ENCODE results near the gene CREB3L2. TPM values are rescaled to one million over a fixed set of nuclear protein-coding genes. Genes with fewer than 3 reads are reported as not detected.

The CREB3L2 gene
- total and polyA plus RNA-seq, 2 of the 4 experiments (the other 2 are of a cell fraction): 42.3 to 57.9 TPM

DNA sequence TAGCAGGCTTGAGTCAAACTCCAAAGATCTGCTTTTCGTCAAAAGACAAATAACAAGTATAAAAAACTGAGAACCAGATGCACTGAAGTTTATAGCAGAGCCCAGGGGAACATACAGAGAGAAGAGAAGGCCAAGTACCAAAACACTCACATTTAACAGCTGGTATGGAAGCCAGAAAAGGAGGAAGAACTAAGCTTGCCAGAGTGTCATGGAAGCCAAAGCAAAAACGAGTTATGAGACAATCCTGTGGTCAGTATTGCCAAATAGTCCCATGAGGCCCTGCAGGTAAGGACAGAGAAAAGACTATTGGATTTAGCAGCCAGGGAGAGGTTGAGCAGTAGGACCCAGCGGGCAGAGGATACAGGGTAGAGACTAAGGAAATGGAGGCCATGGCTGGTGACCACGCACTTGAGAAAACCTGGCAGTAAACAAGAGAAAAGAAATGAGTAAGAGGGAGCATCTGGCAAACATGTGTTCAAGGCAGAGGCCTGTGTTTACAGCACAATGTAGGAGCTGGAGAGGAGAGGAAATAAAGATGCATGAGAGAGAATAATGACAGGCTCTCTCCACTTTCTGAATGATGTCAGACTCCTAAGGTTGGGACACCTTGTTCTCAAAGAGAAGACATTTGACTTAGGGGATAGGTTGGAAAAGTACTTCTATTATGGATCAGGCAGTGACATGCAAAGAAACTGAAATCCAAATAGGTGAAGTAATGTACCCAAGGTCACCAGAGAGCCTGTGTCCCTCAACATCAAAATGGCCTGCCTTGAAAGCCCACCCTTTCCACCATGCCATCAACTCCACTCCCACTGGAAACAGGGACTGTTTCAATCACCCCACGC is 9.1 kb downstream of the CREB3L2 start:
- H3K4me2 ChIP-seq (ENCODE audit: low read depth, low read length): peak overlapping the region; percentile 44
- H2BK120ac ChIP-seq (ENCODE audit: low read depth, low read length): peak overlapping the region; percentile 80
- peak overlapping the region; percentile 67 for H3K56ac ChIP-seq (ENCODE audit: extremely low read depth, insufficient read depth, low read length)
- peak overlapping the region; percentile 83 for H4K91ac ChIP-seq (ENCODE audit: insufficient read depth, low read depth, low read length)
- H3K9ac ChIP-seq (ENCODE audit: low read depth, low read length): 0 out of 2 replicates have a peak overlapping the region, but pooled peaks have one; percentile 15
- peaks cover 14 to 57% of the 10 kb centered on the region in 2 experiments; a peak in 3 of 4 replicates for H3K79me1 ChIP-seq (ENCODE audit: low read depth in 1 of 2, low read length in 2 of 2)
- peak overlapping the region; percentile 83 for H2AK5ac ChIP-seq (ENCODE audit: low read depth, low read length)
- H2BK20ac ChIP-seq (ENCODE audit: low read depth, low read length): peak overlapping the region; percentile 88
- DNase-seq (peak; percentile 97), ATAC-seq (ENCODE audit: low read depth) (peak; percentile 65)
- peaks cover 25% of the 10 kb centered on the region for H3K4me1 ChIP-seq (ENCODE audit: control insufficient read depth, insufficient read depth, low read length)
- H3K9me1 ChIP-seq (ENCODE audit: insufficient read depth, low read length): peaks cover 29% of the 10 kb centered on the region
- H4K5ac ChIP-seq (ENCODE audit: low read depth, low read length): peak overlapping the region; percentile 23; the same call in 1 of the 2 replicates
- in situ Hi-C loops (cut with MboI; ENCODE audit: low sequenced_read_pairs): loop anchor here (5.0 to 25.0 kb wide), 2 partner anchors 50 to 855 kb away; no protein-coding TSS in a partner anchor
- peak overlapping the region; percentile 89 for H3K4ac ChIP-seq (ENCODE audit: low read depth, low read length)
- peak overlapping the region; percentile 9 for H2AFZ ChIP-seq (replicated peaks; ENCODE audit: low read length, poor library complexity)
- H3K9me3 ChIP-seq (ENCODE audit: control insufficient read depth, insufficient read depth, low read length): no peaks in the 10 kb centered on the region
- peak overlapping the region; percentile 38 for H3K18ac ChIP-seq (ENCODE audit: low read depth, low read length)
- ChIA-PET POLR2A (ENCODE audit: unreplicated experiment) (interaction anchor here (0.6 kb wide), 2 partner anchors 60 to 336 kb away, joined by 3 read pairs; no protein-coding TSS in a partner anchor), CTCF (interaction anchor here (1.1 to 1.9 kb wide), 5 partner anchors 10 to 334 kb away, joined by 3 to 8 read pairs (median 3); partner anchors contain the start of gene CREB3L2)
- H3K36me3 ChIP-seq (ENCODE audit: control insufficient read depth, insufficient read depth, low read length): peaks cover 3% of the 10 kb centered on the region; the same call in 1 of the 2 replicates
- peak overlapping the region; percentile 52; the same call in 1 of the 3 replicates for H2BK15ac ChIP-seq (ENCODE audit: low read depth, low read length)
- peak overlapping the region; percentile 66; the same call in 1 of the 2 replicates for H3K14ac ChIP-seq (replicated peaks; ENCODE audit: low read depth, low read length)
- no TSS peak for BruUV-seq (replicated peaks)
- H3K27ac ChIP-seq (ENCODE audit: insufficient read depth, low read length): peak overlapping the region; percentile 52
- peak overlapping the region; percentile 95 for H2BK5ac ChIP-seq (ENCODE audit: low read depth, low read length, poor library complexity, severe bottlenecking)
- H3K4me3 ChIP-seq (ENCODE audit: insufficient read depth, low read depth, low read length): no peak overlapping the region
- dilution Hi-C loops (cut with HindIII; ENCODE audit: low sequenced_read_pairs, unreplicated experiment): loop anchor here (10.0 kb wide), 1 partner anchor 68 kb away; no protein-coding TSS in a partner anchor
- intact Hi-C loops (cut with micrococcal nuclease): loop anchor here (1.0 to 5.0 kb wide), 3 partner anchors 14 to 50 kb away; no protein-coding TSS in a partner anchor
- WGBS, 2 experiments (ENCODE audit: extremely low coverage in 2 of 2, insufficient read length in 1 of 2): 0% methylated on average over 1 of the region's 5 CpGs; no CpG with 5 or more reads in 1 of the 2 experiments
- H4K8ac ChIP-seq (ENCODE audit: low read depth in 2 of 2, low read length in 2 of 2): peak overlapping the region; percentile 18 to 65; a peak in 3 of 4 replicates
- H3K23ac ChIP-seq (ENCODE audit: low read depth, low read length): peak overlapping the region; percentile 72
- TF ChIP-seq FOS (IDR thresholded peaks at IDR 0.05; ENCODE audit: low read depth, low read length): peak; percentile 20; the same call in 1 of the 2 replicates
- TF ChIP-seq MXI1 (IDR thresholded peaks at IDR 0.05; ENCODE audit: borderline replicate concordance, low read depth, low read length): peak; percentile 92; the same call in 1 of the 2 replicates
- TF ChIP-seq RCOR1 (IDR thresholded peaks at IDR 0.05; ENCODE audit: insufficient replicate concordance, low read length): no peak
- peak; percentile 21 for TF ChIP-seq POLR2A (IDR thresholded peaks at IDR 0.05; ENCODE audit: low read depth, low read length)
- peak; percentile 83 for TF ChIP-seq CEBPB (IDR thresholded peaks at IDR 0.05; ENCODE audit: low read depth, low read length)
- 0 out of 2 replicates have a peak, but pooled peaks have one; percentile 17 for TF ChIP-seq CHD1 (IDR thresholded peaks at IDR 0.05; ENCODE audit: low read depth, low read length)
- TF ChIP-seq SMC3 (IDR thresholded peaks at IDR 0.05; ENCODE audit: low read depth, low read length): no peak
- peak overlapping the region; percentile 81 for H2AK9ac ChIP-seq (replicated peaks; ENCODE audit: low read depth, low read length, poor library complexity)
- H4K20me1 ChIP-seq (ENCODE audit: insufficient read depth, low read length): peaks cover 40% of the 10 kb centered on the region
- H3K27me3 ChIP-seq (ENCODE audit: control insufficient read depth, insufficient read depth, low read length): no peaks in the 10 kb centered on the region
